Measurements from ENCODE around the gene PRRC2B.

PRRC2B gene

GRCh38 chr9:131522257-131523085, 128.6 kb downstream of the PRRC2B start:
- TF ChIP-seq, protein P1, sequence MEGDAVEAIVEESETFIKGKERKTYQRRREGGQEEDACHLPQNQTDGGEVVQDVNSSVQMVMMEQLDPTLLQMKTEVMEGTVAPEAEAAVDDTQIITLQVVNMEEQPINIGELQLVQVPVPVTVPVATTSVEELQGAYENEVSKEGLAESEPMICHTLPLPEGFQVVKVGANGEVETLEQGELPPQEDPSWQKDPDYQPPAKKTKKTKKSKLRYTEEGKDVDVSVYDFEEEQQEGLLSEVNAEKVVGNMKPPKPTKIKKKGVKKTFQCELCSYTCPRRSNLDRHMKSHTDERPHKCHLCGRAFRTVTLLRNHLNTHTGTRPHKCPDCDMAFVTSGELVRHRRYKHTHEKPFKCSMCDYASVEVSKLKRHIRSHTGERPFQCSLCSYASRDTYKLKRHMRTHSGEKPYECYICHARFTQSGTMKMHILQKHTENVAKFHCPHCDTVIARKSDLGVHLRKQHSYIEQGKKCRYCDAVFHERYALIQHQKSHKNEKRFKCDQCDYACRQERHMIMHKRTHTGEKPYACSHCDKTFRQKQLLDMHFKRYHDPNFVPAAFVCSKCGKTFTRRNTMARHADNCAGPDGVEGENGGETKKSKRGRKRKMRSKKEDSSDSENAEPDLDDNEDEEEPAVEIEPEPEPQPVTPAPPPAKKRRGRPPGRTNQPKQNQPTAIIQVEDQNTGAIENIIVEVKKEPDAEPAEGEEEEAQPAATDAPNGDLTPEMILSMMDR (IDR thresholded peaks at IDR 0.05) = no peak
- no peak overlapping the region for H3K4me3 ChIP-seq (ENCODE audit: low read depth in 1 of 2, low read length in 1 of 2)
- no peaks in the 10 kb centered on the region for H3K27me3 ChIP-seq
- peaks cover 89% of the 10 kb centered on the region for H3K36me3 ChIP-seq
- no peaks in the 10 kb centered on the region for H3K9me3 ChIP-seq
- no peak overlapping the region for H3K27ac ChIP-seq
- no peaks in the 10 kb centered on the region for H3K4me1 ChIP-seq (ENCODE audit: control insufficient read depth in 1 of 2, insufficient read depth in 1 of 2, low read depth in 1 of 2, low read length in 1 of 2)

- H3K9me3 ChIP-seq = no peaks in the 10 kb centered on the region
- H3K27me3 ChIP-seq = no peaks in the 10 kb centered on the region
- TF ChIP-seq, protein P1 (IDR thresholded peaks at IDR 0.05) = no peak
- H3K36me3 ChIP-seq = peaks cover 95% of the 10 kb centered on the region
- H3K4me3 ChIP-seq (ENCODE audit: low read depth in 1 of 2, low read length in 1 of 2) = no peak overlapping the region
- H3K27ac ChIP-seq = no peak overlapping the region
- no peaks in the 10 kb centered on the region for H3K4me1 ChIP-seq (ENCODE audit: control insufficient read depth in 1 of 2, insufficient read depth in 1 of 2, low read depth in 1 of 2, low read length in 1 of 2)
Measured at GRCh38 chr9:131523086-131523388, 129.2 kb downstream of the PRRC2B start.

DNA sequence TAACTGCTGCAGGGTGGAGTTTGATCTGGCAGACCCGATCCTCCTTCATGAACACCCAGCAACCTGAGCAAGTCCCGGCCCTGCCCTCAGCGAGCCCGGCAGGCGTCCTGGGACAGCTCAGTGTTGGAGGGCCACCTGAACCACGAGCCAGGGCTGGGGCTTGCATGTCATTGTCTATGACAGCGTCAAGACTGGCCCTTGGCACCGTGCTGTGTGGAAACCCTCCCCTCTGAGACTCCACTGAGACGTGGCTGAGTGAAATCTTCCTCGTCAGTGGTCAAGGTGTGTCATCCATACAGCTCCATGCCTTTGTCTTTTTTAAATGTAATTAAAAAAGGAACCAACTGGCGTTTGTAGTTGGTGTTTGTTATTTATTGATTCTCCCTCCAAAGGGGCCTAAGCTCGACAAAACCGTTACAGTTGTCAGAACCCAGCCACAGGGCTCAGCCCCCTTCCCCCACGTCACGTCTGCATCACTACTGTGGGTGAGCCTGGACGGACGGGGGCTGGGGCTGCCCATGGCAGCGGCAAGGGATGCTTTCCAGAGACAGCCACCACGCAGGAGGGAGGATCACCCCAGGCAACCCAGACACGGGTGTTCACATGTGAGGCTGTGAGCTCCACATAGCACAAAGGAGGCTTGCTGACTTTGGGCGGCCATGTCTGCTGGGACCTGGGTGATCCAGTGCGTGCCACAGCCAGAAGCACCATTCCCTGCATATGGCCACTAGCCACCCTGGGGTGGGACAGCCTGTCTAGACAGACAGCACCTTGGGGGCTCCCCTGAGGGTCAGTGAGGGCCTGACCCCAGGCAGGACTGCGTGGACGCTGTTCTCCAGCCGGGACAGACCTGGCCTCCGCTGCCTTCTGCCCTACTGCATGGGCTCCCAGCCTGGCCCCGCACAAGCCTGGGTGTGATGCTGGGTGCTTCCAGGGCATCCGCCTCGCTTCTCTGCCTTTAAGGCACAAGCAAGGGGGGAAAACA, 129.9 kb downstream of the PRRC2B start:
- no peak overlapping the region for H3K27ac ChIP-seq
- no peaks in the 10 kb centered on the region for H3K9me3 ChIP-seq
- TF ChIP-seq, protein P1 (IDR thresholded peaks at IDR 0.05) = no peak
- H3K27me3 ChIP-seq = no peaks in the 10 kb centered on the region
- peaks cover 98% of the 10 kb centered on the region for H3K36me3 ChIP-seq
- H3K4me3 ChIP-seq (ENCODE audit: low read depth in 1 of 2, low read length in 1 of 2) = no peak overlapping the region
- H3K4me1 ChIP-seq (ENCODE audit: control insufficient read depth in 1 of 2, insufficient read depth in 1 of 2, low read depth in 1 of 2, low read length in 1 of 2) = no peaks in the 10 kb centered on the region

DNA sequence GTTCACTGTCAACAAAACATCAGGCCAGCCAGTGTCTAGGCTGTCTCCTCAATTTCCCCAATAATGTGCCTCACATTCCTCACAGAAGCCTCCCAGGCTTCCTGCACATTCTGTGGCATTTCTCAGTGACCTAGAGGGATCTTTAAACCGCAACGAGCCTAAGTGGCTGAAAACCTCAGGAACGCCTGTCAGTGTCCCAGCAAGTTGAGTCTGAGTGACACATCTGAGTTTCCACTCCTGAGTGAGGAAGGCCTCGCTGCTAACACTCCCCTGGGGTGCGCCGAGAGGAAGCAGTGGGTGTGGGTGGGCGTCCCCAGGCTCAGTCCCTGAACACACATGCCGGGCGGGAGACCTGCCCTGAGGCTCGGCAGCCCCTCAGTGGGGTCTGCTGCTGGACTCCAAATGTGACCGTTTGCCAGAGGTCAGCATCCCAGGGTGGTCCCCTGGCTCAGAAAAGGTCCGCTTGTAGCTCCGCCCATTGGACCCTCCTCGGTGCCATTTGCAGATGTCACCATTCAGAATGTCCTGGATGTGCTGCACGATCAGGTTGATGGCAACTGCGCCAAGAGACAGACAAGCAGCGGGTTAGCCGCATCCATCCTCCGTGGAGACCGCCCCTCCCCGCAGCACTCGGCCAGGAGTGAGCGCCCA, 130.9 kb downstream of the PRRC2B start:
- H3K36me3 ChIP-seq = peaks cover 97% of the 10 kb centered on the region
- no peaks in the 10 kb centered on the region for H3K27me3 ChIP-seq
- no peaks in the 10 kb centered on the region for H3K9me3 ChIP-seq
- TF ChIP-seq, protein P1 (IDR thresholded peaks at IDR 0.05) = no peak
- no peak overlapping the region for H3K27ac ChIP-seq
- H3K4me3 ChIP-seq (ENCODE audit: low read depth in 1 of 2, low read length in 1 of 2) = no peak overlapping the region
- H3K4me1 ChIP-seq (ENCODE audit: control insufficient read depth in 1 of 2, insufficient read depth in 1 of 2, low read depth in 1 of 2, low read length in 1 of 2) = no peaks in the 10 kb centered on the region

All from neutrophil (primary cell).